Liver (tissue), 9 donors: ENCODE measurements around the gene LYRM9. TPM values are rescaled to one million over a fixed set of nuclear protein-coding genes. Genes with fewer than 3 reads are reported as not detected.

ENCODE experiments used
- DNase-seq: peaks from one replicate; pipeline ENCODE4 v3.0.0-alpha.2; 2017; ENCODE audit warnings: low spot score
- H3K27ac ChIP-seq, 2 donors: one replicate each; pipeline ENCODE4 v1.7.0; 2013; ENCODE audit warnings: inconsistent platforms in 2 of 2, low read length in 2 of 2, control low read depth in 1 of 2, low read depth in 1 of 2, mild to moderate bottlenecking in 1 of 2
- H3K27me3 ChIP-seq, 4 donors: one replicate each; pipeline versions ENCODE4 v1.6.1 to v1.7.0; 2013; ENCODE audit warnings: low read length in 3 of 4, inconsistent platforms in 1 of 4, mild to moderate bottlenecking in 1 of 4, moderate library complexity in 1 of 4; ENCODE audit not compliant: control insufficient read depth in 4 of 4, insufficient read depth in 4 of 4
- H3K36me3 ChIP-seq, 4 donors: one replicate each; pipeline versions ENCODE4 v1.6.1 to v1.7.0; 2013; ENCODE audit warnings: low read length in 3 of 4, mild to moderate bottlenecking in 3 of 4, low read depth in 1 of 4, moderate library complexity in 1 of 4; ENCODE audit not compliant: control insufficient read depth in 4 of 4, insufficient read depth in 3 of 4
- H3K4me1 ChIP-seq, 4 donors: one replicate each; pipeline versions ENCODE4 v1.6.1 to v1.7.0; 2013; ENCODE audit warnings: low read length in 3 of 4, mild to moderate bottlenecking in 3 of 4, moderate library complexity in 1 of 4; ENCODE audit not compliant: control insufficient read depth in 4 of 4, insufficient read depth in 4 of 4
- H3K4me3 ChIP-seq, 3 donors: one replicate each; pipeline versions ENCODE4 v1.6.1 to v1.7.0; 2013; ENCODE audit warnings: low read length in 3 of 3, control low read depth in 1 of 3, low read depth in 1 of 3, mild to moderate bottlenecking in 1 of 3
- H3K9ac ChIP-seq, 2 donors: one replicate each; pipeline ENCODE4 v1.7.0; 2013; ENCODE audit warnings: low read length in 2 of 2, mild to moderate bottlenecking in 2 of 2, moderate library complexity in 2 of 2, control low read depth in 1 of 2, low read depth in 1 of 2
- H3K9me3 ChIP-seq, 4 donors: one replicate each; pipeline versions ENCODE4 v1.6.1 to v1.7.0; 2013; ENCODE audit warnings: low read length in 3 of 4; ENCODE audit not compliant: control insufficient read depth in 4 of 4
- GABPA ChIP-seq, 2 donors: IDR thresholded peaks in 1 of 2; conservative IDR thresholded peaks in 1 of 2; 2 replicates each; pipeline ENCODE4 v1.6.1; 2016; ENCODE audit warnings: antibody characterized with exemption in 2 of 2, mild to moderate bottlenecking in 1 of 2, moderate library complexity in 1 of 2
- HNF4G ChIP-seq: IDR thresholded peaks from 2 replicates; pipeline ENCODE4 v1.6.1; 2016; ENCODE audit warnings: antibody characterized with exemption
- JUND ChIP-seq, 2 donors: IDR thresholded peaks; 2 replicates each; pipeline ENCODE4 v1.6.1; 2016; ENCODE audit warnings: antibody characterized with exemption in 2 of 2
- NR2F2 ChIP-seq: IDR thresholded peaks from 2 replicates; pipeline ENCODE4 v1.6.1; 2016; ENCODE audit warnings: antibody characterized with exemption
- RAD21 ChIP-seq, 2 donors: IDR thresholded peaks; 2 replicates each; pipeline ENCODE4 v1.6.1; 2016; ENCODE audit warnings: antibody characterized with exemption in 2 of 2, mild to moderate bottlenecking in 2 of 2
- RXRA ChIP-seq, 2 donors: IDR thresholded peaks; 2 replicates each; pipeline ENCODE4 v1.6.1; 2017 to 2018; ENCODE audit warnings: antibody characterized with exemption in 2 of 2, mild to moderate bottlenecking in 1 of 2
- SP1 ChIP-seq: IDR thresholded peaks from 2 replicates; pipeline ENCODE4 v1.6.1; 2018; ENCODE audit warnings: antibody characterized with exemption, mild to moderate bottlenecking
- TAF1 ChIP-seq: conservative IDR thresholded peaks from 2 replicates; pipeline ENCODE4 v1.6.1; 2016; ENCODE audit warnings: antibody characterized with exemption, mild to moderate bottlenecking
- YY1 ChIP-seq: IDR thresholded peaks from 2 replicates; pipeline ENCODE4 v1.6.1; 2016; ENCODE audit warnings: antibody characterized with exemption, mild to moderate bottlenecking
- WGBS: extraction: QIAGEN DNeasy Blood & Tissue Kit; methylation state at CpG from one replicate; pipeline ENCODE4 v1.1.7; 2013; 5-methylcytosine and 5-hydroxymethylcytosine counted together
- polyA plus RNA-seq, 2 donors: library from polyadenylated mRNA; stranded (reverse) in 1 of 2; unstranded in 1 of 2; fragments of 200-250 nt in 1 of 2; fragments of >200 nt in 1 of 2; fragmentation: Nextera tagmentation in 1 of 2; extraction: Ambion mirVana in 1 of 2; gene quantifications; one replicate each; pipeline versions ENCODE4 v1.2.1 to v1.2.3, GENCODE V29; 2013 to 2015
- total RNA-seq, 2 donors: library from RNA; depleted of rRNA; stranded (reverse); fragments of >200 nt; gene quantifications; one replicate each; pipeline ENCODE4 v1.2.3, GENCODE V29; 2014
- TF ChIP-seq, protein P1 (sequence below): fragments of 150-350 bp; IDR thresholded peaks from 2 replicates; pipeline ENCODE4 v1.5.1; 2017; ENCODE audit warnings: improper control_type of control experiment, low read depth, low read length; ENCODE audit not compliant: missing input control
- TF ChIP-seq, protein P2 (sequence below): IDR thresholded peaks from 2 replicates; pipeline ENCODE4 v1.6.1; 2016; ENCODE audit warnings: antibody characterized with exemption
- TF ChIP-seq, protein P3 (sequence below): IDR thresholded peaks from 2 replicates; pipeline ENCODE4 v1.6.1; 2016; ENCODE audit warnings: antibody characterized with exemption, mild to moderate bottlenecking
- donor health status: healthy.
- donor health status: healthy.
- donor health status: healthy.
- donor health status: healthy.
- donor health status: healthy.

Gene LYRM9
- total and polyA plus RNA-seq, 4 donors = 3.8 to 4.4 (median 4.1) TPM

DNA sequence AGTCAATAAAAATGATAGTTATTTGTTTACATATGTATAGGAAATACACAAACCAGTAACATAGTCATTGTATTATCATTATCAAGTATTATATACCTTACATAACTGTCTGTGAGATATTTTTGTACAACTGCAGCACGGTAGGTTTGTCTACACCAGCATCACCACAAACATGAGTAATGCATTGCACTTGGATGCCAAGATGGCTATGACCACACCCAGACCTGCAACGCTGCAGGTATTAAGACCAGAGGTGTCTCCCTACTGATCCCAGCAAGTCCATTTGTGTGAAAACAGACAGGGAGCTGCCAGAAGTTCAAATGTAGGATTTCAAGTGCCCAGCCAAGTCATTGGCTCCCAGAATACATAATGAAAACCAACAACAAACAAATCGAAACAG is 58.6 kb downstream of the LYRM9 start:
- H3K9me3 ChIP-seq = no peaks in the 10 kb centered on the region
- H3K9ac ChIP-seq = no peak overlapping the region
- TF ChIP-seq, protein P1, sequence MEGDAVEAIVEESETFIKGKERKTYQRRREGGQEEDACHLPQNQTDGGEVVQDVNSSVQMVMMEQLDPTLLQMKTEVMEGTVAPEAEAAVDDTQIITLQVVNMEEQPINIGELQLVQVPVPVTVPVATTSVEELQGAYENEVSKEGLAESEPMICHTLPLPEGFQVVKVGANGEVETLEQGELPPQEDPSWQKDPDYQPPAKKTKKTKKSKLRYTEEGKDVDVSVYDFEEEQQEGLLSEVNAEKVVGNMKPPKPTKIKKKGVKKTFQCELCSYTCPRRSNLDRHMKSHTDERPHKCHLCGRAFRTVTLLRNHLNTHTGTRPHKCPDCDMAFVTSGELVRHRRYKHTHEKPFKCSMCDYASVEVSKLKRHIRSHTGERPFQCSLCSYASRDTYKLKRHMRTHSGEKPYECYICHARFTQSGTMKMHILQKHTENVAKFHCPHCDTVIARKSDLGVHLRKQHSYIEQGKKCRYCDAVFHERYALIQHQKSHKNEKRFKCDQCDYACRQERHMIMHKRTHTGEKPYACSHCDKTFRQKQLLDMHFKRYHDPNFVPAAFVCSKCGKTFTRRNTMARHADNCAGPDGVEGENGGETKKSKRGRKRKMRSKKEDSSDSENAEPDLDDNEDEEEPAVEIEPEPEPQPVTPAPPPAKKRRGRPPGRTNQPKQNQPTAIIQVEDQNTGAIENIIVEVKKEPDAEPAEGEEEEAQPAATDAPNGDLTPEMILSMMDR = no peak
- TF ChIP-seq TAF1 (no peak), GABPA (IDR thresholded peaks at IDR 0.05 in 1 of 2, conservative IDR thresholded peaks at IDR 0.05 in 1 of 2) (no peak), JUND (IDR thresholded peaks at IDR 0.05) (no peak), SP1 (no peak), RAD21 (IDR thresholded peaks at IDR 0.05) (no peak), RXRA (IDR thresholded peaks at IDR 0.05) (no peak), YY1 (no peak), NR2F2 (no peak), HNF4G (no peak)
- TF ChIP-seq, protein P2, sequence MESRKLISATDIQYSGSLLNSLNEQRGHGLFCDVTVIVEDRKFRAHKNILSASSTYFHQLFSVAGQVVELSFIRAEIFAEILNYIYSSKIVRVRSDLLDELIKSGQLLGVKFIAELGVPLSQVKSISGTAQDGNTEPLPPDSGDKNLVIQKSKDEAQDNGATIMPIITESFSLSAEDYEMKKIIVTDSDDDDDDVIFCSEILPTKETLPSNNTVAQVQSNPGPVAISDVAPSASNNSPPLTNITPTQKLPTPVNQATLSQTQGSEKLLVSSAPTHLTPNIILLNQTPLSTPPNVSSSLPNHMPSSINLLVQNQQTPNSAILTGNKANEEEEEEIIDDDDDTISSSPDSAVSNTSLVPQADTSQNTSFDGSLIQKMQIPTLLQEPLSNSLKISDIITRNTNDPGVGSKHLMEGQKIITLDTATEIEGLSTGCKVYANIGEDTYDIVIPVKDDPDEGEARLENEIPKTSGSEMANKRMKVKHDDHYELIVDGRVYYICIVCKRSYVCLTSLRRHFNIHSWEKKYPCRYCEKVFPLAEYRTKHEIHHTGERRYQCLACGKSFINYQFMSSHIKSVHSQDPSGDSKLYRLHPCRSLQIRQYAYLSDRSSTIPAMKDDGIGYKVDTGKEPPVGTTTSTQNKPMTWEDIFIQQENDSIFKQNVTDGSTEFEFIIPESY = no peak
- TF ChIP-seq, protein P3, sequence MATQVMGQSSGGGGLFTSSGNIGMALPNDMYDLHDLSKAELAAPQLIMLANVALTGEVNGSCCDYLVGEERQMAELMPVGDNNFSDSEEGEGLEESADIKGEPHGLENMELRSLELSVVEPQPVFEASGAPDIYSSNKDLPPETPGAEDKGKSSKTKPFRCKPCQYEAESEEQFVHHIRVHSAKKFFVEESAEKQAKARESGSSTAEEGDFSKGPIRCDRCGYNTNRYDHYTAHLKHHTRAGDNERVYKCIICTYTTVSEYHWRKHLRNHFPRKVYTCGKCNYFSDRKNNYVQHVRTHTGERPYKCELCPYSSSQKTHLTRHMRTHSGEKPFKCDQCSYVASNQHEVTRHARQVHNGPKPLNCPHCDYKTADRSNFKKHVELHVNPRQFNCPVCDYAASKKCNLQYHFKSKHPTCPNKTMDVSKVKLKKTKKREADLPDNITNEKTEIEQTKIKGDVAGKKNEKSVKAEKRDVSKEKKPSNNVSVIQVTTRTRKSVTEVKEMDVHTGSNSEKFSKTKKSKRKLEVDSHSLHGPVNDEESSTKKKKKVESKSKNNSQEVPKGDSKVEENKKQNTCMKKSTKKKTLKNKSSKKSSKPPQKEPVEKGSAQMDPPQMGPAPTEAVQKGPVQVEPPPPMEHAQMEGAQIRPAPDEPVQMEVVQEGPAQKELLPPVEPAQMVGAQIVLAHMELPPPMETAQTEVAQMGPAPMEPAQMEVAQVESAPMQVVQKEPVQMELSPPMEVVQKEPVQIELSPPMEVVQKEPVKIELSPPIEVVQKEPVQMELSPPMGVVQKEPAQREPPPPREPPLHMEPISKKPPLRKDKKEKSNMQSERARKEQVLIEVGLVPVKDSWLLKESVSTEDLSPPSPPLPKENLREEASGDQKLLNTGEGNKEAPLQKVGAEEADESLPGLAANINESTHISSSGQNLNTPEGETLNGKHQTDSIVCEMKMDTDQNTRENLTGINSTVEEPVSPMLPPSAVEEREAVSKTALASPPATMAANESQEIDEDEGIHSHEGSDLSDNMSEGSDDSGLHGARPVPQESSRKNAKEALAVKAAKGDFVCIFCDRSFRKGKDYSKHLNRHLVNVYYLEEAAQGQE = no peak
- no peaks in the 10 kb centered on the region for H3K36me3 ChIP-seq
- H3K4me1 ChIP-seq = peaks cover 4 to 21% (median 15%) of the 10 kb centered on the region in 4 donors
- H3K4me3 ChIP-seq = no peak overlapping the region
- DNase-seq = no peak
- WGBS = 92% methylated on average over 3 of the region's 3 CpGs
- H3K27ac ChIP-seq = no peak overlapping the region
- H3K27me3 ChIP-seq = no peaks in the 10 kb centered on the region

DNA sequence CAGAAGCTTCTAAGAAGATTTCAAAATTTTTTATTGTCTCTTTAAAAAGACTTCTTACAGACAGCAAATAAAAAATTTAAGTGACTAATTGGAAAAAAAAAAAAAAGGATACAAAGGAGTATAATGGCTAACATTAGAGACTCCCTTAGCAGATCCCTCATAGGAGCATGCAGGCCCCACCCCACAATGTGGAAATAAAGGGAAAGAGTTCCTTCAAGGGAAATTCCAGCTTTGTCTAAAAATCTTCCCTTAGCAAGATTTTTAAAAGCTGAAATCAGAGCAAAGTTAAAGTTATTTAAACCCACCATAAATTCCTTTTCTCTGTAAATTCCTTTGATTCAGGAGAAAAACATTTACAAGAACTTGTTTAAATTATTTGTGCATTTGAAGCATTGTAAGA is 60.3 kb downstream of the LYRM9 start:
- H3K36me3 ChIP-seq = no peaks in the 10 kb centered on the region
- H3K9ac ChIP-seq = no peak overlapping the region
- H3K27ac ChIP-seq = no peak overlapping the region
- no peak overlapping the region for H3K4me3 ChIP-seq
- H3K9me3 ChIP-seq = no peaks in the 10 kb centered on the region
- no peaks in the 10 kb centered on the region for H3K27me3 ChIP-seq
- no peak for DNase-seq
- no peak for TF ChIP-seq SP1
- no peak for TF ChIP-seq JUND (IDR thresholded peaks at IDR 0.05)
- no peak for TF ChIP-seq RAD21 (IDR thresholded peaks at IDR 0.05)
- TF ChIP-seq RXRA (IDR thresholded peaks at IDR 0.05) = no peak
- peaks cover 4 to 20% (median 14%) of the 10 kb centered on the region in 4 donors for H3K4me1 ChIP-seq
